ENCODE measurements around the gene CERS6.
"Not testable (repeated sequence)": the region's sequence is repeated elsewhere in the genome, so short reads cannot be mapped to it uniquely, and the experiment has no call there.

Gene CERS6

DNA sequence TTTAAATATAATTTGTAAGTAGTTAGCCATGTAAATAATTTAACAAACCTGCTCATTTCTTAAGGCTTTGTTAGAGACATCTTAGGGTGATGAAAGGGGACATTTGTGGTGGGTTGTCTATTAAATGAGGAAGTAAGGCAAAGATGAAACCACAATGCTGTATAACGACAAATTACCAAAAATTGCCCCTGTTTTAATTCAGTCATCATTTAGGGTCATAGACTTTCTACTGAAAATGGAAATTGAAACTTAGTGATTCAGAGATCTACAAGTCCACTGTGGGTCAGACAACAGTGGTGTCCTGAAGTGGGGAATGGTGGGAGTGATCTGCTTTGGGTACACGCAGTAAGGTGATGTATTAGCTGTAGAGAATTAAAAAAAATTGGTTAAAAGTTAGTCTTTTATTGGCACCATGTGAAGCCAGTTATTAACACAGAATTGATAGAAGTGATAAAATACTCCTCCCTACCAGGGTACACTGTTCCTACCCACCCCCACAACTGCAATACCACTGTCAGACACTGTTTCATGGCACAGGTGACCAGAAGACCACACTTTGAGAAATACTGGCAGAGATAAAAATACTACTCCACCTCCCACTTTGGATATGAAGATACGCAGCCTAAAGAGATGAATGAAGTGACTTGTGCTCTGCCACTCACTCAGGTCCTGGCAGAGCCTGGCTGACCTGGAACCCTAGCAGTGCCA lies 13.4 kb downstream of the CERS6 start:
- no peak for DNase-seq

DNA sequence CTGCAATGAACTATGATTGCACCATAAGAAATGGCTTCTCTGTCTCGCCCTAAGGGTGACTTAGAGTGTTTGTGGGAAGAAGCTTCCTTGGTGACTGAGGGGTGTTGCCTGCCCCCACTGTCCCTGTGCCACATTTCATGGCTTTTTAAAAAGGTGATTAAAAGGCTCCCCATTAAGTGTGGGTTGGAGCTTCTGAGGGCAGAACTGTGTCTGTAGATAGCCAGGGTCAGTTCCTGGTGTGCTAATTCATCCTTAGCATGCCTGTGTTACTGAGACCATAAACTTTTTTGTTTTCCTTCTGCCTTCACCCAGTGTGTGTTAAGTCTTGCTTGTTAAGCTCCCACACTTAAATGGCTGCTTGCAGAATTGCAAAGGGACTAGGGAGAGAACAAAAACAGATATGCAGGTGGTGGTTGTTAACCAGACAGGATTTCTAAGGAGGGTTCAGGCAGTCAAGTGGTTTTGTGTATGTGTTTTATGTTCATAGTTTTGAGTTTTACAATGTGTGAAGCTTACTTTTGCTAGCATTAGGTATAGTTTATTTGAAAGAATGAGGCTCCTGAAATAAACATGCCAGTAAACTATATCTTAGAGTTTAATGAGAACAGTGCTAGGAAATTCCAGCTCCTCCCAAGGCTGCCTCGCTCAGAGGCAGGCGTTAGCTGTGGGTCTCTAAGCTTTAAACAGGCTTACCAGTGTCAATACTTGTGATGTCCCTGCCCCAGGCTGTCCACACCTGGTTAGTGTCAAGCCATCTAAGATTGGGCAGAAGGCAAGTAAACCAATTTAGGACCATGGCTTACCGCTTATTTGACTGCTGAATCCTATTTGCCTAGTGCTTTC lies 14.5 kb downstream of the CERS6 start:
- no peak for DNase-seq

DNA sequence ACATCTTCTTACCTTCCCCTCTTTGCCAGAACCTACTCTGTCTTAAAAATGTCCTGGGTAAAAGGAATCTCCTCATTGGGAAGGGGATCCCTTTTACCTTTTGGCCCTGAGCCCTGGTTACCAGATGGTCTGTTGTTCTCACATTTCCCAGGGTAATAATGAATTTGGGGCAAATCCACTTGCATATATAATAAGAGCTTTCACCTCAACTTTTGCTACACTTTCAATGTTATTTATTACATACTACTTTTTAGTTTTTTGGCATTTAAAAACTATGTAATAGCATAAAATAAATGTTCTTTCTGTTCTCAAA lies 15.0 kb downstream of the CERS6 start:
- DNase-seq: no peak

DNA sequence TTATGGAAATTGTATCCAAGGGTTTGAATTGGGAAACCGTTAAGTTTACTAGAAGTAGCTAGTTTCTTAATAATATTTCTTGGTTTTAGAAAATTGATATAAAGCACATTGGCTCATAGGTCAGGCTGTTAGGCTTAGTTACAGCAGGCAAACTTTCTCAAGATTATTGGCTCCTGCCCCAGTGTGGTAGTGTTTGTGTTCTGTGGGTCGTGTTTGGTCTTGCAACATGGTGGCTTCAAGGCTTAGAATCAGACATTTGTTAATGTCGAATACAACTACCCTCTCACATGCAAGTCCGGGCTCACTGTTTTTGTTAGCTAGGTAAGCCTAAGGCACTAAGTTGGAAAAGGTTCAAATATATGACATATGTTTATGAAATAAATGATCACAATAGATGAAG lies 19.6 kb downstream of the CERS6 start:
- DNase-seq: no peak

DNA sequence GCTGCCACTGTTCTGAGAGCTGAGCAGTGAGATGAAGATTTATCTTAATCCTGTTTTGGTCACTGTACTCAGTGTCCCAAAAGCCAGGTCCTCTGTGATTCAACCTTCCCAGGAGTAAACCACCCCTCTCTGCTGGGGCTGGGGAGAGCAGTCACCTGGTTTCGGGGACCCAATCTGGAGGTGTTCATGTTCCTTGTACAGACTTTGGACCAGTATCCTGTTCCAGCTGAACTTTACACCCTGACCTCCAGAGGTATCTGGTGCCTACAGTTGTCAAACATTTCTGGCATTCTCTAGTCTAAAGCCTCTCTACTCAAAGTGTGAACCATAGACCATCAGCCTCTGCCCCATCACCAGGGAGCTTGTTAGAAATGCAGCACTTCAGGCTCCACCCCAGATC lies 22.1 kb downstream of the CERS6 start:
- DNase-seq: no peak

DNA sequence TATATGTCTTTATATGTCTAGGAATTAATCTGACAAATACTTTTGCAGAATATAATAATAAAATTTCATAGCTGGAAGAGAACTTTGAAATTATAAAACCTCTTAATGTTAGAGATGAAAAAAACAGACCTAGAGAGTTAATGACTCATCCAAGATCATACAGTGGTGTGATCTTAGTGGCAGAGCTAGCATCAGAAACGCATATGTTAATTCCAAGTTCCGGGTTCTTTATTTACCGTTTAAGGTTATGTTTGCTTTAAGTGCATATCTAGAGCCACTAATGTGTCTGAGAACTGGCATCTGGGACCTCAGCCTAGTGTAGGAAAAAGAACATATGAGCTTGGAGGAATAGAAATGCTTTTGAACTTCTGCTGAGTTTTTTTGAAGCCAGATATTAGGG lies 24.3 kb downstream of the CERS6 start:
- no peak for DNase-seq

DNA sequence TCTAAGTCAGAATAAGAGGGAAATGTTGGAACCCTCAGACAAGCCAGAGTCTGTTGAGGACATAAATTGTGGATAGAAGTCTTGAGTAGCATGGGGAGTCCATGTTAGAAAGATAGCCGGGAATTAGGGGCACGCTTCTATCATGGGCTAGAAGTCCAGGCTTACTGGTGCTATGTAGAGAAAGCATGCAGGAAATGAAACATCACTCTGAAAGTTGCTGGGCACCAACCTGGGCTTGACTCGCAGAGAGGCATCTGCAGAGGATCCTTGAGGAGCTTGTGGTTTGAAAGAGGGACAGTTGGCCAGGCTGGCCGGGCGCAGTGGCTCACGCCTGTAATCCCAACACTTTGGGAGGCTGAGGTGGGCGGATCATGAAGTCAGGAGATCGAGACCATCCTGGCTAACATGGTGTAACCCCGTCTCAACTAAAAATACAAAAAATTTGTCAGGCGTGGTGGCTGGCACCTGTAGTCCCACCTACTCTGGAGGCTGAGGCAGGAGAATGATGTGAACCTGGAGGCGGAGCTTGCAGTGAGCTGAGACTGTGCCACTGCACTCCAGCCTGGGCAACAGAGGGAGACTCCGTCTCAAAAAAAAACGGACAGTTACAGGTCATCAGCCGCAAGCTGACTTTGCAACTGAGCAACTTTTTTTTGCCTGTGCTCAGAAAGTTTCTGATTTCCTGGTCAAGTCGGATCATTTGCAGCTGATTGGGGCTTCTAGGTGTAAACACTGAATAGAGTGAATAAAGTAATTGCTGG lies 24.9 kb downstream of the CERS6 start:
- DNase-seq: no peak

DNA sequence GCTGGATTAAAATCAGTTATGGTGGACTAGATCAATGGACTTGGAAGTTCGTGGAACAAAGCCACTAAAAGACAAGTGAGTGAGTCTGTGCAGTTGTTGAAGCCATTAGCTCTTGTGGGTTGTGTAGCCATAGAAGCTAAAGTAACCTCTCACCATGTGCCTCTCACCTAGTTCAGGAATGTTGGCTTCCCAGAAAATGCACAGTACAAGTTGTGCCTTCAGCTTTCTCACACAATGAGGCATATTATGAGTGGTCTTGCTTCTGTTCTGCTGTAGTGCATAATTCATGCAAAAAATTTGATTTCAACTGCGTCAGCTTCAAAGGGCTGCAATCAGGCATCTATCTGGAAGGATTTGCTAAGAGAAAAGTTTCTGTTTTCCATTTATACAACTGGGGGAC lies 26.2 kb downstream of the CERS6 start:
- no peak for DNase-seq

DNA sequence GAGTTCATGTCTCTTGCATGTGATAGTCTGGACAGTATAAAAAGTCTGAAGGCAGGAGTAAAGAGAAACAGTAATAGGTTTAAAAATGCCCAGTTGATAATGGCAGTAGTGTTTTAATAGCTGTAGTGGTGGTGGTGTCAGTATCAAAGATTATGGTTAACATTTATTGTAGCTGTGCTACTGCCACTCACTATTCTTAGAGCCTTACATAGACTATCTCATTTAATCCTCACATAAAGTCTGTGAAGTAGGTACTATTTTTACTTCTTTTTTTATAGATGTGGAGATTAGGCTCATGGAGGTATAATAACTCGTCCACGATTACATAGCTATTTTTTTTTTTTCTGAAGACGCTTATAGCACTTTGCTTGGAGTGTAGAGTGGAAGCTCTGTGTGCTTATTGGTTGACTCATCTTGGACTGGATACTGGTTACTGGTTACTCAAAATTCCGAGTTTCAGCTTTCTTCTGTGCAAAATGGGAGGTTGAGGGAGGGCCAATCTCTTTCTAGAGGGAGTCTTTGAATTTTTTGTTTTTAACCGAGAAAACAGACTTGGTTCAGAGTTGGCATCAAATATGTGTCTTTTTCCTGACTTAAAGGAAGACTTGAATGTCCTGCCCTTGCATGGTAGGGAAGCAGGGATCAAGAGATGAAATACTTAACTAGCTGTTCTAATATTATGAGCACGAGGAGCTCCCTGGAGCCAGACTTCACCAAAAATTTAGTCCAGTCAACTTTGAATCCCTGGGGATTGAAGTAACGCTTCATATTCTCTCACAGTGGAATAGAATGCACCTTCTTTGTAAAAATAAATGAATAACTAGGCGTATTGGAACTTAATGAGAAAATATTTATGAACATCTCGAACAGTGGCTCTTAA lies 27.1 kb downstream of the CERS6 start:
- DNase-seq: no peak

DNA sequence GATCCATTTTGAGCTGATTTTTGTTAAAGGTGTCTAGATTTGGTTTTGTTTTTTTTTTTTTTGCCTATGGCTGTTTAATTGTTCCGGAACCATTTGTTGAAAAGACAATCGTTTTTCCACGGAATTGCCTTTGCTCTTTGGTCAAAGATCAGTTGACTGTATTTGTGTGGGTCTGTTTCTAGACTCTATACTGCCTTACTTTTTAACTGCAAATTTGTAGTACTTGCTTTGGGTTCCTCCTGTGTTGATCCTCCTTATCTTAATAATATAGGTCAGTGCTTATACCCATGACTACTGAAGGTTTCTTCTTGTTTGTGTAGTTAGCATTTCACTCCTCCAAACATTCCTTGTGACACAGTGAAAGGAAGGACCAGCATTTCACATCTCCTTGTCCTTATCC lies 30.4 kb downstream of the CERS6 start:
- DNase-seq: no peak

DNA sequence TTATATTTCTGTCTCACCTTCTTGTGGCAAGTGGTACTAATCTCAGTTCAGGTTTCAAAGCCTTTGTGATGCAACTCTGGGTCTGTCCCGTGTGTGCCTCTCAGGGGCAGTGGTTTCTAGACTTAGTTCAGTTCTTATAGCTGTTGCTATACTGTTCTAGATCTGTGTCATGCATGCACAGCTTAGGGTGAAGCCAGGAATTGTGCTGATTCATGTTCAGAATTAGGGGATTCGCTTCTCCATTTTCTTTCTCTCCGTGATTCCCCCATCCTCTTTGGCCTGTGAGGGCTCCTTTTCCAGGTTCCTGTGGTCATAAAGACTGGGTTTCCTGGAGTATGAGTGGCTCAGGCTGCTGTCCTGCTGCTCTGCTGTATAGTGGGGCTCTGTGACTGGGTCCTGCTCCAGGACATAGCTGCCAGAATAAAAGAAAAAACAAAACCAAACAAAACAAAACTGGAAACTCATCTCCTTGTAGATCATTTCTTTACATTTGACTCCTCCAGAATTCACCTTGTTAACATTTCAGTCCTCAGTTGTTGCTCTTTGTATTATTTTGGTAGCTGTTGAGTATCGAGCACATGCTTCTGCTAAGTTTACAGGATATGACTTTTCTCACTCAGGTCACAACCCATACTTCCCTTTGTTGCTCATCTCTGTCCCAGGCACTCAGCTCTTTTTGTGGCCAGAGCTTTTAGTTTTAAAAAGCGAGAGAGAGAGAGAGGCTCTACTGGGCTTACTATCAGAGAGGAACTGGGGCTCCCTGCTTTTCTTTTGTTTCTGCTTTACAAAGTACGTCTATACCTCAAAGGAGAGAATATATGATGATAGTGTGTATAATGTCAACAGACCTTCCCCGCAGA lies 34.2 kb downstream of the CERS6 start:
- DNase-seq: peak; percentile 71

DNA sequence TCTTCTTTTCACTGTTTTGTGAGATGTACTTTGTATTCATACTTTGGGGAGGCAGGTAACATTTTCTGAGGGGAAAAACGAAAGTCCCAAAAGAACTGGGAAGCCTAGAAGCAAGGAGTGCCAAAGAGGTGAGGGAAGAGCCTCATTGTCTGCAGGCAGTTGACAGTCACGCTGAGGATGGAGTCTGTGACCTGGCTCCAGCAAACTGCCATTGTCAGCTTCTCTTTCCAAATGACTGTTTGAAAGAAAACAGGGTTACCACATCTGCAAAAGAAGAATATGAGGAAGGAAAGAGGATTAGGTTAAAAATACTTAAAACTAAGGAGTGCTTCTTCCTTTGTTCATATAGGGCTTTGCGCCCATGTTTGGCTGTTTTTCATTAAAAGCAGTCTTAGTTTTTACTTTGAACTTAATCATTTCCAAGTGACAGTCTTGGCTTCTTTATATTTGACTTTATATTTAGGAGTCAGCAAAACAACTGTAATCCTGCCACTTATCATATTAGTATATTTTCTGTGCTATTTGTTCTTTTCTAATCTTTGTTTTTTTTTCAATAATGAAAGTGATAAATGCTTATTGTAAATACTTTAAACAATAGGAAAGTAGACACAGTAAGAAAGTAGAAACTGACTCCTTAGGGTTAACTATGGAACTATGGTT lies 35.0 kb downstream of the CERS6 start:
- no peak for DNase-seq

DNA sequence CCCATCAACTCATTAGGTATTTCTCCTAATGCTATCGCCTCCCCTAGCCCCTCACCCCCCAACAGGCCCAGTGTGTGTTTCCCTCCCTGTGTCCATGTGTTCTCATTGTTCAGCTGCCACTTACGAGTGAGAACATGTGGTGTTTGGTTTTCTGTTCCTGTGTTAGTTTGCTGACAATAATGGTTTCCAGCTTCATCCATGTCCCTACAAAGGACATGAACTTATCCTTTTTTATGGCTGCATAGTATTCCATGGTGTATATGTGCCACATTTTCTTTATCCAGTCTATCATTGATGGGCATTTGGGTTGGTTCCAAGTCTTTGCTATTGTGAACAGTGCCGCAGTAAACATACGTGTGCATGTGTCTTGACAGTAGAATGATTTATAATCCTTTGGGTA lies 35.7 kb downstream of the CERS6 start:
- not testable (repeated sequence) for DNase-seq

DNA sequence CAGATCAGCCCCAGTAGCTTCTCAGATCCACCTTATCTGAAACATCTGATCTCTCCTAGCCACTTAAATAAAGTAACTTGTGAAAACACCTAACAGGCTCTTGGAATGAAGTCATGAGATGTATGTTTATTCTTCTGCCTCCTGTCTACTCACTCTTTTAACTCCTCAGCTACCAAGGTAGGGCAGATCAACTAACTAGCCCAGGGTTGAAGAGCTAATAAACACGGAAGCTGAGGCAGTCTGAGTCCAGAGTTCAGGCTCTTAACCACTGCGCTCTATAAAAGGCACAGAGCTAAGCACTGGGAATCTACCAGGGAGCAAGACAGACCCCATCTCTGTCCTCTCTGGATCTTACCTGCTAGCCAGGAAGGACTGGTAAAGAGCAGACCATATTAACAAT lies 37.1 kb downstream of the CERS6 start:
- DNase-seq: not testable (repeated sequence)

DNA sequence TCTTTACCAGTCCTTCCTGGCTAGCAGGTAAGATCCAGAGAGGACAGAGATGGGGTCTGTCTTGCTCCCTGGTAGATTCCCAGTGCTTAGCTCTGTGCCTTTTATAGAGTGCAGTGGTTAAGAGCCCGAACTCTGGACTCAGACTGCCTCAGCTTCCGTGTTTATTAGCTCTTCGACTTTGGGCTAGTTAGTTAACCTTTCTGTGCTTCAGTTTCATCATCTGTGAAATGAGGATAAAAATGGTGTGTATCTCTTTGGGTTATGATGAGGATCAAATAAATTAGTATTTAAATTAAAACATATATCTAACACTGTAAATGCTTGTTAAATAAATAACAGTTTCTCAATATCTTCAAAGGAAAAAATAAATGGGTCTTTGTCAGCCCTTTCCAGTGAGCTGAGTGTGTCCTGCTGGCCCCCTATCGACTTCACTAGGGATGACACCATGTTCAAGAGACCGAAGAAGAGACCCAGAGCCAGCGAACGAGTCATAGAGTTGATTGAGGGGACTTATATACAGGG lies 38.2 kb downstream of the CERS6 start:
- no peak for DNase-seq

DNA sequence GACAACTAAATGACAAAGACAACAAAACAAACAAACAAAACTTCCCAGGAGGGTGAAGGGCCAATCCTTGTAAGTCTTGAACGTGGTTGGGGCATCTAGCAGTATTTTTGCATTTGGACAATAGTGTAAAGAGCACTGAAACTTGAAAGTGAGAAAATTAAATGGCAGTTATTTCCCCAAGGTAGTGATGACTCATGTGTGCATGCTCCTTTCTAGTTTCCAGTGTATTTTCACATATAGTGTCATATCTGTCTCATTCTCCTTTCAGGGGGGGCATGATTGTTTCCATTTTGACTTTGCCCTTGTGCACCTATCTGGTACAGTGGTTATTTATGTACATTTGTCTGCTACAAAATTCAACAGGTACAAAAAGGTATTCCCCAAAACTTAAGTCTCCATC lies 39.5 kb downstream of the CERS6 start:
- no peak for DNase-seq

DNA sequence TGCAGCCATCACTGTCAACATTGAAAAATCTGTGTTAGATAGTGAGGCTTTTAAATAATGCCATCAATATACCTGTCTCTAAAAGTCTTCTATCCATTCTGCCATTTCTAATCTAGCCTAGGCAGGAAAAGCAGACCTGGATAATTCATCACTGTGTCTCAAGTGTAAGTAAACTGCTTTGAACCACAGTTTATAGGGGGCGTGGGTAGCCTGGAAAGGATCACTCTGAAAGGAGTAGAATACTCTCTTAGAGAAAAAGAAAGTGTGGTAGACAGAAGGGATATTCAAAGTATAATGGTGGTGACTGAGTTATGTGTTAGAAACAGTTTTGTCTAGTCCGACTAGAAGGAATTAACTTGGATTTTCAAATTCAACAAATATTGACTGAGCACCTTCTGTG lies 40.8 kb downstream of the CERS6 start:
- DNase-seq: no peak

DNA sequence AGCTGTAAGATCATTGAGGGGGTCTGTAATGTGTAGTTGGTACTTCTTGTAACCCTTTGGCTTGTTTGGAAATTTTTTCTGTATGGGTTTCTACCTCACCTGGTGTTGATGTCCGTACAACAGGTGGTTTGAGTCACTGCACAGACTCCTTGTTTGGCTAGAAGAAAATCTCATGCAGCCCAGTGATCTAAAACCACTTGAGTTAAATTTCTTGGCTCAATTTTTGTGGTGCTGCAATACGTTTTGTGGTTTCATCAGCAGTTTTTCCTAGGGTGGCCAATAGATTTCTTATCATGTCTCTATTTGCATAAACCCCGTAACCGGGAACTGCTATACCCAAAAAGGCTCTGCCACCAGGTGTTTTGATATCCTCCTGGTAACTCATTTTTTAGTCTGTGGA lies 43.4 kb downstream of the CERS6 start:
- DNase-seq: no peak

DNA sequence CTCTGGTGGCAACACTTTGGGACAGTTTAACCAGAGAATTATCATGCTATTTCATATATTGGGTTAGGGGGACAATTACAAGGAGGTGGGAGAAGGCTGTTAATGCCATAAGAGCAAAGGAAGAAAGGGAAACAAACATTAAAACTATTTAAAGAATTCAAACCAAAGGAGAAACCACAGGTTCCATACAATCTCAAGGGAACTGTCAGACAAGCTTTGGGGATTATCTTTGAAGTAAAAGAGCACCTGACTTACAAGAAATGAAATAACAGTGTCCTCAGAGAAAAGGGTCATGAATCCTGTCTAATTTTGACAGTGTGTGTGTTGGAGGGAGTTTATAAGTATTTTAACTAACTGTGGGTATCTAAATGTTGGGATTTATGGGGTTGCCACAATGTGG lies 44.4 kb downstream of the CERS6 start:
- DNase-seq: no peak

DNA sequence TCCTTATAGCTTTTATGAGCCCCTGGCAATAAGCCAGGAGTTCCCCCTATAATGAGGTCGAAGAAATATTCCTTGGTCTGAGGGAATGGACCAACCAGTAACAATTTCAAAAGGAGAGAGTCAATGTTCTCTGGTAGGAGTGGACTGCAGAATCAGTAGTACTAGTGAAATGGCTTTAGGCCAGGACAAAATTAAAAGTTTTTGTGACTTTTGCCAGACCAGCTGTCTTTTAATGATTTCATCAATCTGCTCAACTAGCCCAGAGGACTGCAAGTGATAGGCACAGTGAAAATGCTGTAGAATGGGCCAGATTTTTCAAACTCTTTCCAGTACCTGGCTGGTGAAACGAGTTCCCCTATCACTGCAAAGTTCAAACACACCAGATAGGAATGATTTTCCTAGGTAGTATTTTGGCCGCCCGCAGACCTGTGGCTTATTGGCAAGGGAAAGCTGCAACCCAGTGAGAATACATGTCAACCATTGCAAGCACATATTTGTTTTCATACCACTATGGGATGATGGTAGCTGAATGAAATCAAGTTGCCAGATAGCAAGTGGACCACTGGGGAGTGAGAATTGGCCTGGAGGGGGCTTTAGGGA lies 45.5 kb downstream of the CERS6 start:
- DNase-seq: no peak

DNA sequence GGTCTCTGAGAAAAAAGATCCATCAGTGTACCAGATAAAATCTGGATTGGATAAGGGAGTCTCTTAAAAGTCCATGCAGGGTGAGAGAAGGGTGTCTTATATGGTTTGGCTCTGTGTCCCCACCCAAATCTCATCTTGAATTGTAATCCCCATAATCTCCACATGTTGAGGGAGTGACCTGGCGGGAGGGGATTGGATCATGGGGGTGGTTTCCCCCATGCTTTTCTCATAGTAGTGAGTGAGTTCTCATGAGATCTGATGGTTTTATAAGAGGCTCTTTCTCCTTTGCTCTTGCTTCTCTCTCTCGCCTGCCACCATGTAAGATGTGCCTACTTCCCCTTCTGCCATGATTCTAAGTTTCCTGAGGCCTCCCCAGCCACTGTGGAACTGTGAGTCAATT lies 46.8 kb downstream of the CERS6 start:
- DNase-seq: not testable (repeated sequence)

Measured in activated CD8-positive, alpha-beta memory T cell treated with anti-CD3 and anti-CD28 coated beads for 24 hours (primary cell).